Left ventricle myocardium inferior (tissue), 1 donor: ENCODE results near the gene TBL3. TPM values are rescaled to one million over a fixed set of nuclear protein-coding genes. Genes with fewer than 3 reads are reported as not detected.
"Not testable (repeated sequence)": the region's sequence is repeated elsewhere in the genome, so short reads cannot be mapped to it uniquely, and the experiment has no call there.

ENCODE experiments used
- DNase-seq: peaks from one replicate; pipeline ENCODE4 v3.0.0-alpha.2; 2020
- H3K27ac ChIP-seq: fragments of 200-600 bp; replicated peaks from 2 replicates; pipeline ENCODE4 v1.8.0; 2021
- H3K27me3 ChIP-seq: fragments of 200-600 bp; 2 replicates; pipeline ENCODE4 v1.8.0; 2021; ENCODE audit warnings: low read depth
- H3K36me3 ChIP-seq: fragments of 200-600 bp; 2 replicates; pipeline ENCODE4 v1.8.0; 2021
- H3K4me1 ChIP-seq: fragments of 200-600 bp; 2 replicates; pipeline ENCODE4 v1.8.0; 2021
- H3K4me3 ChIP-seq: fragments of 200-600 bp; 2 replicates; pipeline ENCODE4 v1.8.0; 2021; ENCODE audit warnings: mild to moderate bottlenecking, moderate library complexity
- H3K9me3 ChIP-seq: fragments of 200-600 bp; replicated peaks from 2 replicates; pipeline ENCODE4 v1.8.0; 2021
- intact Hi-C: fragments of 100-400 bp; cut with micrococcal nuclease; formaldehyde crosslinking; loops from one replicate; pipeline ENCODE4 v1.11.0; 2022
- total RNA-seq: library from RNA; stranded (reverse); fragmentation: NEBNext Ultra II Directional; extraction: Animal tissue kit (Norgen Biotek cat#: 25700); gene quantifications from one replicate; pipeline ENCODE4 v1.2.1, GENCODE V29; 2021
- TF ChIP-seq, protein P1 (sequence below): fragments of 200-600 bp; IDR thresholded peaks from 2 replicates; pipeline ENCODE4 v1.8.0; 2021; ENCODE audit warnings: antibody characterized with exemption, mild to moderate bottlenecking, borderline replicate concordance
- donor health status: DM: no; HTN: yes; CAD: no; lungs with severe emphysema.

The TBL3 gene
- total RNA-seq, 1 donor from 2014 or later: 22.6 TPM

DNA sequence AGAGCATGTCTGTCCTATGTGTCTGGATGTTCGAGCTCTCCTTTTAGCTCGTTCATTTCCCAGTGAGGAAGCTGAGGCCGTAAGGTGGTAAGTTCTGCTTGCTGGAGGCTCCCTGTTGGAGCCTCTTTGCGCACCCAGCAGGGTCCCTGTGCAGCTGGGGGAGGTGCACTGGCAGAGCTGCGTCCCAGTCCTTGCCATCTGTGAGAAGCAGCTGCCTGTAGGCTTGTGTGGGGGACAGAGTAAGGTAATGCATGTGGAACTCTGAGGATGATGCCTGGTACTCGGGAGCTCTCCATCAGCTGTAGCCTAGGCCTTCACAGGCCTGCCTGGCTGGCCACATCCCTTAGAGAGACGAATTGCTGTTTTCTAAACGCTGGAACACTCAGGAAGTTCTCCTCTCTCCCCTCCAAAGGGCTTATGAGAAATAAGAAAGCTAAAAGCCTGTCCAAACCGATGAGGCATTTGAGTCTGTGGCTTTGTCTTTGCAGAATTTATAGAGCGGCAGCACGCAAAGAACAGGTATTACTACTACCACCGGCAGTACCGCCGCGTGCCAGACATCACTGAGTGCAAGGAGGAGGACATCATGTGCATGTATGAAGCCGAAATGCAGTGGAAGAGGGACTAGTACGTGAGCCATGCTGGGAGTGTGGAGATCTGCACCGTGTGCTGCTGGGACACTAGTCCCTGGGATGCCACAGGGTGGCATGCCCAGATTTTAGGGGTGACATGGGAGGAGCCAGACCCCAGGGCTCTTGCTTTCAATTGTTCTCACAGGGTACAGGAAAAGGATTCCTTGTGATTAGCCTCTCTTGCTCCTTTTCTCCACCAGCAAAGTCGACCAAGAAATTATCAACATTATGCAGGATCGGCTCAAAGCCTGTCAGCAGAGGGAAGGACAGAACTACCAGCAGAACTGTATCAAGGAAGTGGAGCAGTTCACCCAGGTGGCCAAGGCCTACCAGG, 10.9 kb upstream of the TBL3 start:
- no peaks in the 10 kb centered on the region for H3K27me3 ChIP-seq
- TF ChIP-seq, protein P1, sequence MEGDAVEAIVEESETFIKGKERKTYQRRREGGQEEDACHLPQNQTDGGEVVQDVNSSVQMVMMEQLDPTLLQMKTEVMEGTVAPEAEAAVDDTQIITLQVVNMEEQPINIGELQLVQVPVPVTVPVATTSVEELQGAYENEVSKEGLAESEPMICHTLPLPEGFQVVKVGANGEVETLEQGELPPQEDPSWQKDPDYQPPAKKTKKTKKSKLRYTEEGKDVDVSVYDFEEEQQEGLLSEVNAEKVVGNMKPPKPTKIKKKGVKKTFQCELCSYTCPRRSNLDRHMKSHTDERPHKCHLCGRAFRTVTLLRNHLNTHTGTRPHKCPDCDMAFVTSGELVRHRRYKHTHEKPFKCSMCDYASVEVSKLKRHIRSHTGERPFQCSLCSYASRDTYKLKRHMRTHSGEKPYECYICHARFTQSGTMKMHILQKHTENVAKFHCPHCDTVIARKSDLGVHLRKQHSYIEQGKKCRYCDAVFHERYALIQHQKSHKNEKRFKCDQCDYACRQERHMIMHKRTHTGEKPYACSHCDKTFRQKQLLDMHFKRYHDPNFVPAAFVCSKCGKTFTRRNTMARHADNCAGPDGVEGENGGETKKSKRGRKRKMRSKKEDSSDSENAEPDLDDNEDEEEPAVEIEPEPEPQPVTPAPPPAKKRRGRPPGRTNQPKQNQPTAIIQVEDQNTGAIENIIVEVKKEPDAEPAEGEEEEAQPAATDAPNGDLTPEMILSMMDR: no peak
- H3K36me3 ChIP-seq: peaks cover 28% of the 10 kb centered on the region
- intact Hi-C loops: no loop called here
- peak overlapping the region; percentile 97 for H3K27ac ChIP-seq
- H3K4me1 ChIP-seq: peaks cover 64% of the 10 kb centered on the region
- H3K4me3 ChIP-seq: peak overlapping the region; percentile 97
- H3K9me3 ChIP-seq: no peaks in the 10 kb centered on the region
- DNase-seq: no peak

DNA sequence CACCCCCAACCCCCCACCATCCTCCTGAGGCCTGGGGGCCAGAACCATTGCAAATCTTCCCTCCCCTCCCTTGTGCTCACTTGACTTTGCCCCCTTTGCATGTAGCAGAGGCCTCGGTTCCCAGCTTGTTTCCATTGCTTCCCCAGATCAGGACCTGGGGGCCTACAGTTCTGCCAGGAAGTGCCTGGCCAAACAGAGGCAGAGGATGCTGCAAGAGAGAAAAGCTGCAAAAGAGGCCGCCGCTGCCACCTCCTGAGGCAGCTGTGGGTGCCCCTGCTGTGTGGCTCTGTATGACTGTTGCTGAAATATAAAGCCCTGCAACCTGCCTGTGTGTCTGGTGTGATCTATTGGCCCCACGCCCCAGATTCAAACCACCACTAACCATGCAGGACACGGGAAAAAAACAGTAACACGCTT, 10.2 kb upstream of the TBL3 start:
- Histone ChIP-seq H3K4me1 (peaks cover 68% of the 10 kb centered on the region), H3K27ac (peak overlapping the region; percentile 97), H3K27me3 (no peaks in the 10 kb centered on the region), H3K4me3 (no peak overlapping the region), H3K36me3 (peaks cover 28% of the 10 kb centered on the region), H3K9me3 (no peaks in the 10 kb centered on the region)
- intact Hi-C loops: no loop called here
- TF ChIP-seq, protein P1: no peak
- no peak for DNase-seq

DNA sequence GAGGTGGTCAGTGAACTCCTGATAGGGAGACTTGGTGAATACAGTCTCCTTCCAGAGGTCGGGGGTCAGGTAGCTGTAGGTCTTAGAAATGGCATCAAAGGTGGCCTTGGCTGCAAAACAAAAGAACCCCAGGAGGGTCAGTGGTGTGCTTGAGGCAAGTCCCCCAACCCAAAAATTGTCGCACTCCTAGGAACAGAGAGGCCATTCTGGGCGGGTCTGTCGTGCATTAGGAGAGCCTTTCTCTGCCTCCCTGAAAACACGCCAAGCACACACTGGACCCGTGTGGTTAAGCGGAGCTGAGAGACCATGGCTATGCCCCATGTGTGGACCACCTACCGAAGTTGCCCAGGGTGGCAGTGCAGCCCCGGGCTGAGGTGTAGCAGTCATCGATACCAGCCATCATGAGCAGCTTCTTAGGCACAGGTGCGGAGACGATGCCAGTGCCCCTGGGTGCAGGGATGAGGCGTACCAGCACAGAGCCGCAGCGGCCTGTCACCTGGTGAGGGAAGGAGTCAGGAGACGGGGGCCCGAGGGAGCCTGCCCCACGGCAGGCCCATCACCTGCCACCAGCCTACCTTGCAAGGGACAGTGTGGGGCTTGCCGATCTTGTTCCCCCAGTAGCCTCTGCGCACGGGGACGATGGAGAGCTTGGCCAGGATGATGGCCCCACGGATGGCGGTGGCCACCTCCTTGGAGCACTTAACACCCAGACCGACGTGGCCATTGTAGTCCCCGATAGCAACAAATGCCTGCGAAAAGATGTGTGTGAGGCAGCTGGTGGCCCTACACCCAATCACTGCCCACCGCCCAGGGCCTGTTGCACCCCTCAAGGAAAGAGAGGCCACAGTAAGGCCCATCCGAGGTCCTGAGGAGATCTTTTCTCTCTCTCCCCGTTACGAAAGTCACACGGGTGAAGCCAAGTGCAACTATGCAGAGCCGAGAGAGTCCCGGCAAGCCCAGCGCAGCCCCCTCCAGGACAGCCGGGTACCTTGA, 9.4 kb upstream of the TBL3 start:
- DNase-seq, H3K4me3 ChIP-seq, H3K27me3 ChIP-seq, intact Hi-C loops, H3K9me3 ChIP-seq, H3K27ac ChIP-seq: not testable (repeated sequence)
- H3K4me1 ChIP-seq: peaks cover 68% of the 10 kb centered on the region
- peaks cover 28% of the 10 kb centered on the region for H3K36me3 ChIP-seq

DNA sequence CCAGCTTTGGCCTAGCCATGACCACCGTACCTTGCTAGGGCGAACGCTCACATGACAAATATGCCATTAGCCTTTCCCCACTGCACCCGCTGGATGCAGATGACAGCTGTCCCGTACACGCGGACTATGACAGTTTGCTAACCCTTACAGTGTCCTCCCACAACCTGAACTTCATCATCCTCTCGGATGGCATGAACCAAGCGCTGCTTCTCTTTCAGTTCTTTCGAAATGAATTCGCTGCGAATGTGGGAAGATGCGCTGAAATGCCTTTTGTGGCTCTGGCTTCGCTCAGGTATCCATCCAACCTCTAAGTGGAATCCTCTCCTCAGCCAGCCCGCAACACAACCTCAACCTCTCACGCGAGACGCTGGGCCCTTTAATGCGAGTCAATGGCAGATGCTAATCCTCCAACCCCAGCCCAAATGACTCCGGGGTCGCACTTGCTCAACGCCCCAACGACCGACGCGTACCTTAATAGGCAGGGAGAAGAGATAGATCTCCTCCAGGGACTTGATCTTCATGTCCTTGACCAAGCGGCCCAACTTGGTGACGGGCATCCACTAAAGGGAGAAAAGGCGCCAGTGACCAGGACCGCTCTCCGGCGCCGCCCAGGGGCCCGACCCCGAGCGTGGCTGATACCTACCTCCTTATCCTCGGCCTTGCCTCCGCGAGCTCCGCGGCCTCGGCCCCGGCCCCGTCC, 7.9 kb upstream of the TBL3 start:
- H3K4me1 ChIP-seq: peaks cover 63% of the 10 kb centered on the region
- intact Hi-C loops: no loop called here
- no peak for DNase-seq
- no peaks in the 10 kb centered on the region for H3K9me3 ChIP-seq
- peaks cover 28% of the 10 kb centered on the region for H3K36me3 ChIP-seq
- peak overlapping the region; percentile 94 for H3K4me3 ChIP-seq
- TF ChIP-seq, protein P1: no peak
- no peaks in the 10 kb centered on the region for H3K27me3 ChIP-seq
- H3K27ac ChIP-seq: peak overlapping the region; percentile 97

DNA sequence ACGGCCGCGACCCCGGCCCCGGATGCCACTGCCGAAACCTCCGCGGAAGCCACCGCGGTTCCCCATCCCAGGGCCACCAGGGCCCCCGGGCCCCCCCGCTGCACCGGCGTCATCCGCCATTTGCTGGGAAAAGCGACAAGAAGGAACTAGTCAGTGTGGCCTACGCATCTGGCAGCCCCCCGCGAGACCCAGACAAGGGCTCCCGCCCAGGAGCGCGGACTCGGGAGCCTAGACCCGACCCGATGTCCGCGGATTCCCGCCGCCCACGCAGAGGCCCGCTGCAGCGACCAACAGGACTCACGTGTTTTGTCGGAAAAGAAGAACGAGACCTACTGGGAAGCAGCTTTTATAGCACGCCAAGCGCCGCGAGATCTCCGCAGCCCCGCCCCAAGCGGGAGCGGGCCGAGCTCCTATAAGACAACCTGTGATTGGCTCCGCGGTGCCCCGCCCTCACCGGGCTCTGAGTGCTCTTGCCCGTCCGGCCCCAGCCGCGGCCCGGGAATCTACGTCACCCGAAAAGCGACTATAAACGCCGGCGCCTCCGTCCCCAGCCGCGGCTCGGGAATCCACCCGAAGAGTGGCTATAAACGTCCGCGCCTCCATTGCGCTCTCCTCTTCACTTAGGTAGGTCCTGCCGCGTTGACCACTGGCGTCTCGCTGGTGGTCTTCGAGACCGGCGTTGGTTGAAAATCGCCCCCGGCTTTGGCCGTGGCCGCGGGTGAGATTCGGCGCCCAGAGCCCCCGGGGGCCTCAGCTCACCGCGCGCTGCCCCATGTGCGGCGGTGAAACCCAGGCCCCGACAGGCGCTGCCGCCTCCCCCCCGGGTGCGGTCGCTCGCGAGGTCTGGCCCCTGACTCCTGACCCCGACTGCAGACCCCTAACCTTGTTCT, 7.1 kb upstream of the TBL3 start, which contains the start of gene RPS2:
RPS2 (minus strand) TSS at position 321 of the 890 bp plus-strand sequence; CDS start at position 120, 201 bp downstream.
- intact Hi-C loops: no loop called here
- peak within 1 kb of the TSS; percentile 97 for H3K27ac ChIP-seq
- peak; percentile 100 for DNase-seq
- H3K36me3 ChIP-seq: peaks cover 28% of the 10 kb centered on the region
- peaks cover 57% of the 10 kb centered on the region for H3K4me1 ChIP-seq
- no peaks in the 10 kb centered on the region for H3K27me3 ChIP-seq
- no peaks in the 10 kb centered on the region for H3K9me3 ChIP-seq
- H3K4me3 ChIP-seq: peak within 1 kb of the TSS; percentile 94
- TF ChIP-seq, protein P1: no peak
